ENCODE data around the gene CSNK1G1.
"Not testable (repeated sequence)": the region's sequence is repeated elsewhere in the genome, so short reads cannot be mapped to it uniquely, and the experiment has no call there.

CSNK1G1 gene

DNA sequence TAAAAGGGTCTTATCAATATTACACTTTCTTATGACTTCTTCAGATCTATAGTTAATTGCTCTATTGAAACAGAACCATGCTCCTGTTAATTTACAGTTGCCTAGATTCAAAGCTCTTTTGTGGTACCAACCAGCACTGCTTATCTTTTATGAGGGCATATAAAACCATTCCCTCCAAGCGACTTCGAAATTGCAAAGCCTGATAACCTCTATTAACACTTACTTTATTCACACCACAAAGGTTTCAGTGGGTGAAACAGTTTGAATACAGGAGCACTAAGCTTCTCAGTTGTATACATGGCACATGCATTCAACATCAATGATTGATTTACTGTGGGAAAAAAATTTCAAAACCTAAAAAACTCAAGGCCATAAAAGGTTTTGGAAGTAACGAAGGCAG is 118.3 kb downstream of the CSNK1G1 start:
- DNase-seq (ENCODE audit: low read depth in 2 of 2) = no peak

GRCh38 chr15:64236156-64236894 is 119.6 kb downstream of the CSNK1G1 start:
- no peak for DNase-seq (ENCODE audit: low read depth in 2 of 2)

- DNase-seq (ENCODE audit: low read depth in 2 of 2) = no peak
Measured at GRCh38 chr15:64235552-64235951, 120.4 kb downstream of the CSNK1G1 start.

DNA sequence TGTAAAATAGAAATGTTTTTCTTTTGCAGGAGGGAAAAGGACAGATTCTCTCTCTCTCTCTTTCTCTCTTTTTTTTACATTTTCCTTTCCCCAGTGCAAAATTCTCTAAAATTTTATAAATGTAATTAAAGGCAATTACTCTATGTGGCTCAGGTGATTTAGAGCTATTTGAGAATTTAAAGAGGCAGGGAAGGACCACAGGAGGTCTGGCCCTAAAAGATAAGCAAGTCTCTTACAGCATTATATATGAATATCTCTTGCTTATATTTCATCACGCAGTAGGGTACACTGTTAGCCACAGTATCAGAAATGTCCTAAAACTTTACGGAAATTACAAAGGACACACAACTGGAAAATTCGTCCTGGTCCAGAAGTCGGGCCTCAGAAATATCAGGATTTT is 122.7 kb downstream of the CSNK1G1 start:
- no peak for DNase-seq (ENCODE audit: low read depth in 2 of 2)

DNA sequence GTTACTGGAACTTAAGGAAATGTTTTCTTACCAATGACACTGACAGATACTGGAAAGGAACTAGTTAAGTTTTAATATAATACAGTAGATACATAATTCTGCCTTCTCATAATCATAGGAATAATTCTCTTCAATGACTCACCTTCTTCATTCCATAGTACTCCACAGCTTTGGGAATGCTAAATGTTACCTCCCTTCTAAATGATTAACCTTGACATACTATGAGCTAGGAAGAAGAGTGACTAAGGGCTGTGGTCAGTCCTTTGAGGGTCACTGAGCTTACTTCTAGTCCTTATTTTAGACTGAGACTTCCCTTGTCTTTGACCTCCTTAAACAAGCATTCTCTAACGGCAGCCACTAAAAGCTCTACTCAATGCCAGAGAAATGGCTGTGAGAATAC is 123.6 kb downstream of the CSNK1G1 start:
- DNase-seq (ENCODE audit: low read depth in 2 of 2) = no peak

- no peak for DNase-seq (ENCODE audit: low read depth in 2 of 2)
Measured at GRCh38 chr15:64229129-64229724, 126.7 kb downstream of the CSNK1G1 start.

DNA sequence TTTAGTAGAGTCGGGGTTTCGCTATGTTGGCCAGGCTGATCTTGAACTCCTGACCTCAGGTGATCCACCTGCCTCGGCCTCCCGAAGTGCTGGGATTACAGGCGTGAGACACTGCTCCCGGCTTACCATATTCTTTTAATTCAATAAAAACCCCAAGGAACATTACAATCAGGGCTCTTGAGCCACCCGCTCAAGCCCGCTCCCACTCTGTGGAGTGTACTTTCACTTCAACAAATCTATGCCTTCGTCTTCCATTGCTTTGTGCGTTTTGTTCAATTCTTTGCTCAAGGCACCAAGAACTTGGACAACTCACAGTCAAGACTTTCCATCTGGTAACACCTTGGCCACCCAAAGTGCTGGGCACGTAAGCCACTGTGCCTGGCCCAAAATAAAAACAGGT is 130.2 kb downstream of the CSNK1G1 start:
- DNase-seq (ENCODE audit: low read depth in 2 of 2) = no peak

GRCh38 chr15:64224511-64224910 is 131.5 kb downstream of the CSNK1G1 start:
- no peak for DNase-seq (ENCODE audit: low read depth in 2 of 2)

DNA sequence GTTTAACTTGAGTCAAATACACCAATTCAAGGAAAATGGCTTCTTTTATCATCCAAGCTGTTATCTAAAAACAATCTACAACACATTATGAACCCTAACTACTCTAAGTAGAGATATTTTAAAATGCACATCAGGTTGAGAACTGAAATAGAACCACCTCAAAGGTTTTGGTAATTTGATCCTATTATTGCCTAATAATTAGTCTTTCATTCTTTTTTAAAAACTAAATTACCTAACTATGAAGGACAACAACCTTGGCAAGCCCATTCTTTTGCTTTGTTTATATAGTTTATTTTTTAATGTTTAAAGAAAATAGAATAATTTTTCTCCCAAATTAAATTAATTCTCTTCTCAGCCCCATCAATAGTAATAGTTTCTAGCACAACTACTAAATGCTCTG is 132.1 kb downstream of the CSNK1G1 start:
- DNase-seq (ENCODE audit: low read depth in 2 of 2) = no peak

- DNase-seq (ENCODE audit: low read depth in 2 of 2) = no peak
Measured at GRCh38 chr15:64222573-64223366, 133.2 kb downstream of the CSNK1G1 start.

DNA sequence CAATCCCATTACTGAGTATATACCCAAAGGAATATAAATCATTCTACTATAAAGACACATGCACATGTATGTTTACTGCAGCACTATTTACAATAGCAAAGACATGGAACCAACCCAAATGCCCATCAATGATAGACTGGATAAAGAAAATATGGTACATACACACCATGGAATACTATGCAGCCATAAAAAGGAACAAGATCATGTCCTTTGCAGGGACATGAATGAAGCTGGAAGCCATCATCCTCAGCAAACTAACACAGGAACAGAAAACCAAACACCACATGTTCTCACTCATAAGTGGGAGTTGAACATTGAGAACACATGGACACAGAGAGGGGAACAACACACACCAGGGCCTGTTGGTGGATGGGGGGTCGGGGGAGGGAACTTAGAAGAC is 134.1 kb downstream of the CSNK1G1 start:
- DNase-seq (ENCODE audit: low read depth in 2 of 2) = not testable (repeated sequence)

GRCh38 chr15:64217429-64217750 is 138.6 kb downstream of the CSNK1G1 start:
- DNase-seq (ENCODE audit: low read depth in 2 of 2) = not testable (repeated sequence)

GRCh38 chr15:64216730-64217428 is 139.1 kb downstream of the CSNK1G1 start:
- DNase-seq (ENCODE audit: low read depth in 2 of 2) = no peak

GRCh38 chr15:64216196-64216595 is 139.8 kb downstream of the CSNK1G1 start:
- DNase-seq (ENCODE audit: low read depth in 2 of 2) = no peak

GRCh38 chr15:64213646-64214045 is 142.3 kb downstream of the CSNK1G1 start:
- DNase-seq (ENCODE audit: low read depth in 2 of 2) = no peak

DNA sequence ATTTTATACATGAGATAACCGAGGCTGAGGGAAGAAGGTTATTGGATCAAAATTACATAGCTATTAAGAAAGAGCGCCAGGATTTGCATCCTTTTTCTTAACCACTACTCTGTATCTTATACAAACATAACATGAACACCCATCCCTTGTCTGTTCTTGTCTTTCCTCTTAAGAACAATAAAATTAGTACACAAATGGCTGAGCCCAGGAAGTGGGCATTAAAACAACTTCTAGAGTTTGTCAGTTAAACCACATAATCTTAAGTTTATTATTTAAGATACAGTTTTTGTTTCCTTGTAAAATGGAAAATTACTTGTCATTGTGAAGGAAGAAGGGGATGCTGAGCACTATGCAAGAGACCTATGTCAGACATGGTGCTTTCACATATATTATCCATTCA is 144.3 kb downstream of the CSNK1G1 start:
- DNase-seq (ENCODE audit: low read depth in 2 of 2) = no peak

- DNase-seq (ENCODE audit: low read depth in 2 of 2) = no peak
Measured at GRCh38 chr15:64210371-64210770, 145.6 kb downstream of the CSNK1G1 start.

GRCh38 chr15:64209680-64210334 is 146.2 kb downstream of the CSNK1G1 start:
- no peak for DNase-seq (ENCODE audit: low read depth in 2 of 2)

DNA sequence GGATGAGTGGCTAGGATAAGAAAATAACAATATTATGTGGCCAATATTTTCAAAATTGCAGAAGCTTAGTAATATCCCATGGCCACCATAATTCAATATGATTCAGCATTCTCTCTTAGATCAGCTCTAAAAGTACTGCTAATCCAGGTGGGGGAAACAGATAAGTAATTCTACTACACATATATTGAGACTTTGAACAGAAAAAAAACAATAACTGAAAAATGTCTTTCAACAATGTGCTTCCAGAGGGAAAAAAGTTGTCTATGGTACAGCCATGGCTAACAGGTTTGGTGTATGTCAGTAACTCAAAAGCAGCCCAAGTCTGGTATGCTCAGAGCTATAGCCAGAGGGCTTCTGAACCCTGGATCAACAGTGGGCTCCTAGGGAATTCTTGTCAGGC is 150.8 kb downstream of the CSNK1G1 start:
- DNase-seq (ENCODE audit: low read depth in 2 of 2) = no peak

DNA sequence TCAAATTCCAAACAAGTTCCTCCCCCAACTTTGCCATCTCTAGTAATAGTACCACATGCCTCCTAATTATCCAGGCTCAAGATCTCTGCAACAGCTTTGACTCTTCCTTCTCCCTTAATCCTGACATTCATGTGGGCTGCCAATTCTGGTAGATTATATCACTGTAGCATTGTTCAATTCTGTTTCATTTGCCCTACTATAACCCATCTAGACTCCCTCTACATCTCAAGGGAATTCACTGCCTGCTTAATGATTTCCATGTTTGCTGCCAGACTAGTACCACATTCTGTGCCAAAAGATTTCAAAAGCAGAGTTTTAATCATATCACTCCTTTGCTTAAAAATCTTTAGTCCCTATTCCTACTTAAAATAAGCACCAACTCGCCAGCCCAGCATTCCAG is 158.5 kb downstream of the CSNK1G1 start:
- no peak for DNase-seq (ENCODE audit: low read depth in 2 of 2)

GRCh38 chr15:64193971-64194370 is 162.0 kb downstream of the CSNK1G1 start:
- DNase-seq (ENCODE audit: low read depth in 2 of 2) = no peak

Data from stimulated activated CD8-positive, alpha-beta memory T cell treated with anti-CD3 and anti-CD28 coated beads, Interleukin-15, amount 100 ng/mL, for 48 hours (primary cell).